ENCODE data around the gene UBAP1L. TPM values are rescaled to one million over a fixed set of nuclear protein-coding genes. Genes with fewer than 3 reads are reported as not detected.
"Not testable (repeated sequence)": the region's sequence is repeated elsewhere in the genome, so short reads cannot be mapped to it uniquely, and the experiment has no call there.

UBAP1L gene
- total RNA-seq, 1 experiment from 2014 or later, result 3.0 TPM

- Histone ChIP-seq H4K8ac (replicated peaks; ENCODE audit: insufficient read length, low read depth, low read length) (no peak within 1 kb of the TSS), H3K9ac (ENCODE audit: extremely low read depth, insufficient read length, low read length) (no peak within 1 kb of the TSS), H4K5ac (ENCODE audit: insufficient read length, low read depth, low read length) (no peak within 1 kb of the TSS), H3K56ac (ENCODE audit: insufficient read length, low read depth, low read length) (no peak within 1 kb of the TSS), H3K4me2 (ENCODE audit: insufficient read depth, insufficient read length, low read length) (no peak within 1 kb of the TSS), H3K4ac (ENCODE audit: low read depth, low read length) (no peak within 1 kb of the TSS), H2BK12ac (ENCODE audit: insufficient read length, low read depth, low read length) (no peak within 1 kb of the TSS), H3K79me2 (ENCODE audit: insufficient read depth, low read length) (no peaks in the 10 kb centered on the region), H4K20me1 (ENCODE audit: control insufficient read depth, insufficient read depth, insufficient read length) (no peaks in the 10 kb centered on the region), H4K91ac (ENCODE audit: insufficient read length, low read depth, low read length) (no peak within 1 kb of the TSS), H2BK20ac (ENCODE audit: low read depth, low read length, poor library complexity, severe bottlenecking) (no peak within 1 kb of the TSS), H2AK5ac (ENCODE audit: insufficient read length, low read length) (no peak within 1 kb of the TSS), H3K18ac (ENCODE audit: insufficient read length, low read depth, low read length) (no peak within 1 kb of the TSS), H2BK15ac (ENCODE audit: low read depth, low read length) (no peak within 1 kb of the TSS), H3K14ac (ENCODE audit: insufficient read depth, low read length) (no peak within 1 kb of the TSS), H2BK120ac (ENCODE audit: low read depth, low read length, poor library complexity, severe bottlenecking) (no peak within 1 kb of the TSS), H3K27me3 (ENCODE audit: insufficient read depth, low read length) (no peaks in the 10 kb centered on the region), H3K27ac (ENCODE audit: insufficient read length, low read depth, low read length) (no peak within 1 kb of the TSS), H3T11ph (ENCODE audit: low read length) (no peak within 1 kb of the TSS), H3K23ac (ENCODE audit: insufficient read length, low read depth, low read length) (no peak within 1 kb of the TSS), H3K9me3 (ENCODE audit: control insufficient read depth, low read depth, low read length) (no peaks in the 10 kb centered on the region), H3K4me1 (ENCODE audit: insufficient read depth, low read length) (no peaks in the 10 kb centered on the region), H2AFZ (ENCODE audit: low read length) (no peak within 1 kb of the TSS), H2BK5ac (ENCODE audit: insufficient read length, low read length) (no peak within 1 kb of the TSS), H3K79me1 (ENCODE audit: insufficient read depth, low read depth, low read length, poor library complexity, severe bottlenecking) (no peaks in the 10 kb centered on the region), H3K23me2 (ENCODE audit: insufficient read length, low read depth, low read length, poor library complexity, severe bottlenecking) (no peaks in the 10 kb centered on the region)
- H3K27me3 Mint-ChIP-seq (ENCODE audit: low read depth), result peaks cover 5% of the 10 kb centered on the region; the same call in 1 of the 2 replicates
- H3K36me3 Mint-ChIP-seq (ENCODE audit: insufficient read depth in 1 of 3, low read depth in 3 of 3), result no peaks in the 10 kb centered on the region
- DNase-seq, result no peak
- no peak within 1 kb of the TSS for H3K4me3 Mint-ChIP-seq
- H3K9me3 Mint-ChIP-seq, result no peaks in the 10 kb centered on the region
- WGBS (ENCODE audit: extremely low coverage, insufficient read length, low lambda C conversion rate), result no CpG with 5 or more reads among the region's 7 CpGs
- H3K4me1 Mint-ChIP-seq, result peaks cover 12 to 13% of the 10 kb centered on the region in 2 experiments
- H3K27ac Mint-ChIP-seq, result peak within 1 kb of the TSS in 1 of 3 experiments; percentile 53; a peak in 2 of 7 replicates
- TF ChIP-seq CTCF (conservative IDR thresholded peaks at IDR 0.05), result no peak
Observed at GRCh38 chr15:65044724-65045481, 70.1 kb downstream of the UBAP1L start, which contains the start of gene SLC51B. TSS of gene SLC51B (plus strand) at chr15:65045387. CDS start at chr15:65050005, 4,618 bp downstream.

GRCh38 chr15:65044218-65044617, 70.8 kb downstream of the UBAP1L start:
- H3K79me1 ChIP-seq (ENCODE audit: insufficient read depth, low read depth, low read length, poor library complexity, severe bottlenecking); H3K27me3 ChIP-seq (ENCODE audit: insufficient read depth, low read length); H3K4ac ChIP-seq (ENCODE audit: low read depth, low read length); H3K4me3 Mint-ChIP-seq; H3K79me2 ChIP-seq (ENCODE audit: insufficient read depth, low read length); H3K23ac ChIP-seq (ENCODE audit: insufficient read length, low read depth, low read length); H4K5ac ChIP-seq (ENCODE audit: insufficient read length, low read depth, low read length); H3K14ac ChIP-seq (ENCODE audit: insufficient read depth, low read length); H3K36me3 Mint-ChIP-seq (ENCODE audit: insufficient read depth in 1 of 3, low read depth in 3 of 3); H3K9me3 ChIP-seq (ENCODE audit: control insufficient read depth, low read depth, low read length); H3K18ac ChIP-seq (ENCODE audit: insufficient read length, low read depth, low read length); H3K4me1 ChIP-seq (ENCODE audit: insufficient read depth, low read length); H3K23me2 ChIP-seq (ENCODE audit: insufficient read length, low read depth, low read length, poor library complexity, severe bottlenecking); H4K20me1 ChIP-seq (ENCODE audit: control insufficient read depth, insufficient read depth, insufficient read length); H2BK12ac ChIP-seq (ENCODE audit: insufficient read length, low read depth, low read length); H2BK20ac ChIP-seq (ENCODE audit: low read depth, low read length, poor library complexity, severe bottlenecking); H3K9me3 Mint-ChIP-seq; H2BK5ac ChIP-seq (ENCODE audit: insufficient read length, low read length); H4K8ac ChIP-seq (replicated peaks; ENCODE audit: insufficient read length, low read depth, low read length); H2BK120ac ChIP-seq (ENCODE audit: low read depth, low read length, poor library complexity, severe bottlenecking); H3K27ac Mint-ChIP-seq; H3K4me1 Mint-ChIP-seq; H3K56ac ChIP-seq (ENCODE audit: insufficient read length, low read depth, low read length); H3K27me3 Mint-ChIP-seq (ENCODE audit: low read depth); H2AFZ ChIP-seq (ENCODE audit: low read length); H2AK5ac ChIP-seq (ENCODE audit: insufficient read length, low read length); H2BK15ac ChIP-seq (ENCODE audit: low read depth, low read length); H3K27ac ChIP-seq (ENCODE audit: insufficient read length, low read depth, low read length); H4K91ac ChIP-seq (ENCODE audit: insufficient read length, low read depth, low read length); DNase-seq; H3K4me2 ChIP-seq (ENCODE audit: insufficient read depth, insufficient read length, low read length); H3K9ac ChIP-seq (ENCODE audit: extremely low read depth, insufficient read length, low read length); H3T11ph ChIP-seq (ENCODE audit: low read length): not testable (repeated sequence)
- no CpG with 5 or more reads among the region's 5 CpGs for WGBS (ENCODE audit: extremely low coverage, insufficient read length, low lambda C conversion rate)

Data from H9 (cell line).